K562 (cell line): Measurements from ENCODE around the gene COX19. TPM values are rescaled to one million over a fixed set of nuclear protein-coding genes. Genes with fewer than 3 reads are reported as not detected.

Source experiments
- CHD1 ChIP-seq: fragments of 200-600 bp; sonication (generic); IDR thresholded peaks from one replicate; pipeline ENCODE4 v1.6.1; 2012; ENCODE audit warnings: mild to moderate bottlenecking, moderate library complexity, low read length, inconsistent platforms
- ESRRA ChIP-seq: fragments of 450-650 bp; IDR thresholded peaks from 2 replicates; pipeline ENCODE4 v1.6.1; 2014; ENCODE audit warnings: low read depth, mild to moderate bottlenecking, moderate library complexity, borderline replicate concordance
- PHF8 ChIP-seq: fragments of 200-600 bp; sonication (generic); IDR thresholded peaks from 2 replicates; pipeline ENCODE4 v1.6.1; 2012; ENCODE audit warnings: mixed run types, mild to moderate bottlenecking, inconsistent platforms, low read length, moderate library complexity, borderline replicate concordance
- SUPT5H ChIP-seq: fragments of 450-650 bp; IDR thresholded peaks from 2 replicates; pipeline ENCODE4 v1.6.1; 2016
- ZNF445 ChIP-seq: fragments of 250-450 bp; sonication (Bioruptor Pico); IDR thresholded peaks from 2 replicates; pipeline ENCODE4 v1.4.0; 2020; ENCODE audit warnings: low read depth, mild to moderate bottlenecking, moderate library complexity
- ZNF77 ChIP-seq: fragments of 250-450 bp; sonication (Bioruptor Pico); IDR thresholded peaks from 2 replicates; pipeline ENCODE4 v1.5.0; 2020
- polyA plus RNA-seq, 8 experiments: library from polyadenylated mRNA; depleted of rRNA in 4 of 8; stranded (reverse) in 5 of 8; unstranded in 3 of 8; fragments of >200 nt; fragmentation: Nextera tagmentation in 2 of 8; fragmentation: Illumina TruSeq in 1 of 8; extraction: Ambion mirVana in 2 of 8; extraction: Trizol in 1 of 8; gene quantifications; 2 replicates each; pipeline versions ENCODE4 v1.2.1 to v1.2.3, GENCODE V29; 2011 to 2014; ENCODE audit warnings: inconsistent platforms in 1 of 8, missing spikeins in 1 of 8
- total RNA-seq, 7 experiments: library from RNA; depleted of rRNA in 6 of 7; stranded (reverse); fragments of >200 nt in 6 of 7; fragmentation: Illumina TruSeq in 2 of 7; extraction: Trizol in 2 of 7; gene quantifications; 2 replicates each; pipeline versions ENCODE4 v1.2.1 to v1.2.3, GENCODE V29; 2011 to 2021; ENCODE audit warnings: low replicate concordance in 1 of 7
- TF ChIP-seq, protein P1 (sequence below): conservative IDR thresholded peaks from 2 replicates; pipeline ENCODE4 v1.6.1; 2011; ENCODE audit warnings: low read depth, mild to moderate bottlenecking, low read length; ENCODE audit not compliant: control insufficient read depth
- TF ChIP-seq, protein P2 (sequence below): fragments of 250-450 bp; sonication (Bioruptor Pico); IDR thresholded peaks from 2 replicates; pipeline ENCODE4 v1.8.0; 2021; ENCODE audit warnings: moderate library complexity, mild to moderate bottlenecking, inconsistent platforms

Gene COX19
- total and polyA plus RNA-seq, 9 of the 15 experiments (the other 6 are each of a cell fraction or from before 2014, with no cell fraction given) = 5.2 to 10.5 (median 7.9) TPM

GRCh38 chr7:992709-993607 lies 17.6 kb upstream of the COX19 start (continued):
- TF ChIP-seq, protein P1, sequence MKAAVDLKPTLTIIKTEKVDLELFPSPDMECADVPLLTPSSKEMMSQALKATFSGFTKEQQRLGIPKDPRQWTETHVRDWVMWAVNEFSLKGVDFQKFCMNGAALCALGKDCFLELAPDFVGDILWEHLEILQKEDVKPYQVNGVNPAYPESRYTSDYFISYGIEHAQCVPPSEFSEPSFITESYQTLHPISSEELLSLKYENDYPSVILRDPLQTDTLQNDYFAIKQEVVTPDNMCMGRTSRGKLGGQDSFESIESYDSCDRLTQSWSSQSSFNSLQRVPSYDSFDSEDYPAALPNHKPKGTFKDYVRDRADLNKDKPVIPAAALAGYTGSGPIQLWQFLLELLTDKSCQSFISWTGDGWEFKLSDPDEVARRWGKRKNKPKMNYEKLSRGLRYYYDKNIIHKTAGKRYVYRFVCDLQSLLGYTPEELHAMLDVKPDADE = 0 out of 2 replicates have a peak, but pooled peaks have one; percentile 51
- TF ChIP-seq PHF8 = no peak
- TF ChIP-seq CHD1 = no peak
- no peak for TF ChIP-seq ZNF445 (CRISPR knock-in tag)
- TF ChIP-seq SUPT5H = no peak; the same call in 1 of the 2 replicates
- no peak for TF ChIP-seq ZNF77 (CRISPR knock-in tag)
- TF ChIP-seq, protein P2, sequence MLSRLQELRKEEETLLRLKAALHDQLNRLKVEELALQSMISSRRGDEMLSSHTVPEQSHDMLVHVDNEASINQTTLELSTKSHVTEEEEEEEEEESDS (CRISPR knock-in tag) = no peak
- peak; percentile 18; the same call in 1 of the 2 replicates for TF ChIP-seq ESRRA
